GM15510 (cell line): ENCODE results near the gene RALBP1.

Experiments used
- POLR2A ChIP-seq: IDR thresholded peaks from 3 replicates; pipeline ENCODE4 v1.6.1; 2011; ENCODE audit warnings: borderline replicate concordance; ENCODE audit not compliant: insufficient read length; ENCODE audit errors: extremely low read depth

The RALBP1 gene

DNA sequence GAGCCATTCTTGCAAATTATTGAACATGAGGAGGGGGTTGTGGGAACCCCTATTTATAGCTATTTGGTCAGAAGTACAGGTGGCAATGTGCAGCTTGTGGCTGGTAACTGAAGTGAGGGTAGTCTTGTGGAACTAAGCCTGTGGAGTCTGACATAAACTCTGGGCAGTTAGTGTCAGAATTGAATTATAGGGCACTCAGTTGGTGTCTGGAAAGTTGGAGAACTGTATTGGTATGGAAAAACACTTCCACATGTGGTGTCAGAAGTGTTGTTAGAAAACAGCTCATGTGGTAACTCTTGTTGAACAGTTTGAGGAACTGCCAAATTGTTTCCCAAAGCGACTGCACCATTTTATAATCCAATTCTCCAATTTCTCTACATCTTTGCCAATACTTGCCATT is 7.5 kb downstream of the RALBP1 start:
- TF ChIP-seq POLR2A: no peak

DNA sequence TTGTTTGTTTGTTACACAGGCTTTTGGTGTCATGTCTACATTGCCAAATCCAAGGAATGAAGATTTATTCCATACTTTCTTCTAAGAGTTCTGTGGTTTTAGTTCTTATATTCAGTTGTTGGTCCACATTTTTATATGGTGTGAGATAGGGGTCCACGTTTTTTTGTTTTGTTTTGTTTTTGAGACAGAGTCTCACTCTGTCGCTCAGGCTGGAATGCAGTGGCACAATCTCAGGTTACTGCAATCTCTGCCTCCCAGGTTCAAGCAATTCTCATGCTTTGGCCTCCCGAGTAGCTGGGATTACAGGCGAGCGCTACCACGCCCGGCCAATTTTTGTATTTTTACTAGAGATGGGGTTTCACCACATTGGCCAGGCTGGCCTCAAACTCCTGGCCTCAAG is 8.2 kb downstream of the RALBP1 start:
- no peak for TF ChIP-seq POLR2A

DNA sequence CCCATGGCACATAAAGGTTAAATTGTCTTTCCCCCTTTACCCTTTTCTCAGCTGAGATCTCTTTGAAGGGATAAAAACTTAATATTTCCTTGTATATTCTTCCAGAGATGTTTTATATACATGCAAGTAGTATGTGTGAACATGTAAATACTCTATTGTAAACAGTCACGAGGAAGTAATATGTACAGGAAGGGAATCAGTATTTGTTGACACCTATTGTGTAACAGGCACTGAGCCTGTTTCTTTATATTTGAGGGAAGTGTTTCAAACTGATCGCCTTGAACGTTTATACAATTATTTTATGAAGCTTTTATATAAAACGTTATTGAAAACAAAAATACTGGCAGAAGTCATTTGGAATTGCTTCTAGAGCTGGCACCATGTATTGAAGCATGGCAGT is 13.2 kb downstream of the RALBP1 start:
- TF ChIP-seq POLR2A: no peak

DNA sequence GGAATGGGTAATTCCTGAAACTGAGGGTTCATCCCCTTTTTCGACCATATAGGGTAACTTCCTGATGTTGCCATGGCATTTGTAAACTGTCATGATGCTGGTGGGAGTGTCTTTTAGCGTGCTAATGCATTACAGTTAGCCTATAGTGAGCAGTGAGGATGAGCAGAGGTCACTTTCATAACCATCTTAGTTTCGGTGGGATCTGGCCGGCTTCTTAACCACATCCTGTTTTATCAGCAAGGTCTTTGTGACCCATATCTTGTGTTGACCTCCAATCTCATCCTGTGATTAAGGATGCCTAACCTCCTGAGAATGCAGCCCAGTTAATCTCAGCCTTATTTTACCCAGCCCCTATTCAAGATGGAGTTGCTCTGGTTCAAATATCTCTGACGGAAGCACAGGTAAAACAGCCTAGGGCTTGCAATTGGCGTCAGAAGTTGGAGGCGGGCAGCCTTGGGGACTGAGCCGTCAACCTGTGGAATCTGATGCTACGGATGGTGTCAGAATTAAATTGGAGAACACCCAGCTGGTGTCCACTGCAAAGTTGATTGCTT is 19.5 kb downstream of the RALBP1 start:
- no peak for TF ChIP-seq POLR2A

DNA sequence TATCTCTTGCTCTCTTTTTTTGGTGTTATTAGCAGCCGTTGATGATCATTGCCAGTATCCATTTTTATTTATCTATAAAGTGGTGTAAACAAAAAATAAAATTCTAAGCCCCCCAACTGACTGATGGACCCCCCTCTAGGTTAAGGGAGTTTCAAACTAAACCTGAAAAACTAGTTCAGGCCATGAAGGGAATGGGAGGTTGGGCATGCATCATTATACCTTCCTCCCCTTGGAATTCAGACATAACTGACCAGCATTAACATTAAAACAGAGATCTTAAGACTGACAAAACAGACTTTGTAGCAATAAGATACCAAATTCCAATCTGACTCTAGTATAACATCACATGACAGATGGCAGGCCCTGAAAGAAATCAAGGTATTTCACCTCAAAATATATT is 20.2 kb downstream of the RALBP1 start:
- TF ChIP-seq POLR2A: no peak

DNA sequence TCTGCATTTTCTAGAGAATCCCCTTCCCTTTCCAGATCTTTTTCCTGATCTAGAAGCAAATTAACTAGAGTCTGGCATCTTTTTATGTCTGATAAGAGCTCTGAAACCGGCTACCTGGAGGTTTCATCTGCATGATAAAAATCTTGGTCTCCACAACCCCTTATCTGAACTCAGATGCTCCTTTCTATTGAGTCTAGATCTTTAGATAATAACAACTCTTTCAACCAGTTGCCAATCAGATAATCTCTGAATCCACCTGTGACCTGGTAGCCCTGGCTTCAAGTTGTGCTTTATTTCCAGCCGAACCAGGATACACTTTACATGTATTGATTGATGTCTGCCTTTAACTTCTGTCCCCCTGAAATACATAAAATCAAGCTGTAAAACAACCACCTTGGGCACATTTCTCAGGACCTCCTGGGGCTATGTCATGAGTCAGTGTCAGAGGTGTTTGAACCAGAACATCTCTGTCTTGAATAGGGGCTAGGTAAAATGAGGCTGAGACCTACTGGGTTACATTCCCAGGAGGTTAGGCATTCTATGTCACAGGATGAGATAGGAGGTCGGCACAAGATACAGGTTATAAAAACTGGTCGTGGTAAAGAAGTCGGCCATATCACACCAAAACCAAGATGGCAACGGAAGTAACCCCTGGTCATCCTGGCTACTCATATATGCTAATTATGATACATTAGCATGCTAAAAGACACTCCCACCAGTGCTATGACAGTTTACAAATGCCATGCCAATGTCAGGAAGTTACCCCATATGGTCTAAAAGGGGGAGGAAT is 20.8 kb downstream of the RALBP1 start:
- TF ChIP-seq POLR2A: no peak

DNA sequence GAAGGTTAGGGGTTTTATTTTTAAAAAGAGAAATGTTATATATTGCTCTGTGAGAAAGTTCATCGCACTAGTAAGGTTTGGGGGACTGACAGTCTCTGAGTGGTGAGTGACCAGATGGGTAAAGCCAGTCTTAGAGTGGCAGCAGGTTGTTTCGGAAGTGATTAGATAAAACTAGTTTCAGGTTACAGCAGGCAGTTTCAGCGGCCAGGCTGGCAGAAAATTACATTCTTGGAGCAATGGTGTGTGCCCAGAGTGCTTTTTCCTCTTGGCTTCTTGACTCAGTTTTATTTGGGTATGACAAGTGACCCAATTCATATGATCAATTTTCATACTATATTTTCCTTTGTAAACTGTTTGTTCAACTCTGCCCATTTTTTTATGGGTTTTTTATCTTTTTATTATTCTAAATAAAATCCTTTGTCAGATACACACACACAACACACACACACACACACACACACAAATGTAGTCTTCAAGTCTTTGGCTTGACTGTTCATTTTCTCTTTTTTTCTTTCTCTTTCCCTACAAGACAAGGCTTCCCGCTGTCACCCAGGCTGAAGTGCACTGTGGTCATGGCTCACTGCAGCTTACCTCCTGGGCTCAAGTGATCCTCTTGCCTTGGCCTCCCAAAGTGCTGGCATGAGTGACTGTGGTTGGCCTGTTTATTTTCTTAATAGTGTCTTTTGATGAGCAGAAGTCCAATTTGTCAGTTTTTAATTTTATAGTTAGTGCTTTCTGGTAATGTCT is 30.9 kb downstream of the RALBP1 start:
- TF ChIP-seq POLR2A: no peak

DNA sequence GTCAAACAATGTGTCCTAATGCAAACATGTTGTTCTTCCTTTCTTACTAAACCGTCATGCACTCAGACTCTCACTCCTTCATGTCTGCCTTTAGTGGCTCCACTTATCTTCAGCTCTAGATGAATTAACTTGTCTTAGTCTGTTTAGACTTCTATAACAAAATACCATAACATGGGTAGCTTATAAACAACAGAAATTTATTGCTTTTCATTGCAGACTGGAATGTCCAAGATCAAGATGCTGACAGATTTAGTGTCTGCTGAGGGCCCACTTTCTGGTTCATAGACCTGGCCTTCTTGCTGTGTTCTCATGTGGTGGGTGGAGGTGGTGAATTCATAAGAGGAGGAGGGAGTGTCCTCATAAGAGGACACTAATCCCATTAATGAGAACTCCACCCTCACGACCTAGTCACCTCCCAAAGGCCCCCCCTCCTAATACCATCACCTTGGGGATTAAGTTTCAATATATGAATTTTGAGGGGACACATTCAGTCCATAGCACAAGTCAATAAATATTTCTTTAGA is 32.3 kb downstream of the RALBP1 start:
- TF ChIP-seq POLR2A: no peak

DNA sequence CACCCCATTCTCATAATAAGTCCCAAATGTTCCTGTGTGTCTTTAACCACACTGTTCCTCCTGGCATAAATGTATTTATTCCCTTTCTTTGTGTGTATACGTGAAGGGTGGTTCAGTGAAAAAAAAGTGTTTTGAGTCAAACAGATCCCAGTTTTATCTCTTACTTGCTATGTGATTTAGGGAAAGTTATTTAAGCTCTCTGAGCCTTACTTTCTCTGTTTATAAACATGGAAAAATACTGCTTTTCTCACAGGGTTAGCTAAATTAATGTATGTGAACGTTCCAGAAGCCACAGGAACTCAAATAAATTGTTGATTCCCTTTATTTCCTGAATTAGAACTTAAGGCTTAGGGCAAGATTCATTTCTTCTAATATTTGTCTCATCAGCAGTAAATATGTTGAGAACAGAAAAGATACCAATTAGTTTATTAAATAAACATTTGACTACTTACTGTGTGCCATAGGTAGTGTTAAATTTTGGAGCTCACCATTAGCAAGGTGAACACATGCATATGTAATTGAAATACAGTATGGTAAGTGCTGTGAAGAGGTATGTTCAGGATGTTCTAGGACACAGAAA is 33.2 kb downstream of the RALBP1 start:
- no peak for TF ChIP-seq POLR2A

DNA sequence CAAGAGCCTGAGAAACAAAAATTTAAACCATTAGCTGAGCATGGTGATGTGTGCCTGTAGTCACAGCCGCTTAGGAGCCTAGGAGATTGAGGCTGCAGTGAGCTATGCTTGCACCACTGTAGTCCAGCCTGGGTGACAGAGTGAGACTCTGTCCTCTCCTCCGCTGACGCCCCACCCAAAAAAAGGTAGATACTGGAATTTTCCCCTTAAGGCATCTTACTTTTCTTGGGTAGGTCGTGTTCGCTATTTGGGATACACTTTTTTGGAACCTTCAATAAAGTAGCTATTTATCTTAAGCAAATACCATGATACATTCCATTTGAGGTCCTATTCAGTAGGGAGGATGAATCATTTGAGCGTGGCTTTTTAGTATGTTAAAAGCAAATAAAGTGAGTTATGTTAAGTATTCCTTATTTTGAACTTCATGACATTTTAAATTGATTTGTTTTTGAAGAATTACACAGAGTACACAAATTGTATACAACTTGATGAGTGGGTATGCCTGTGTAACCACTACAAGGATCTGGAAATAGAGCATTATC is 38.7 kb downstream of the RALBP1 start:
- TF ChIP-seq POLR2A: no peak

DNA sequence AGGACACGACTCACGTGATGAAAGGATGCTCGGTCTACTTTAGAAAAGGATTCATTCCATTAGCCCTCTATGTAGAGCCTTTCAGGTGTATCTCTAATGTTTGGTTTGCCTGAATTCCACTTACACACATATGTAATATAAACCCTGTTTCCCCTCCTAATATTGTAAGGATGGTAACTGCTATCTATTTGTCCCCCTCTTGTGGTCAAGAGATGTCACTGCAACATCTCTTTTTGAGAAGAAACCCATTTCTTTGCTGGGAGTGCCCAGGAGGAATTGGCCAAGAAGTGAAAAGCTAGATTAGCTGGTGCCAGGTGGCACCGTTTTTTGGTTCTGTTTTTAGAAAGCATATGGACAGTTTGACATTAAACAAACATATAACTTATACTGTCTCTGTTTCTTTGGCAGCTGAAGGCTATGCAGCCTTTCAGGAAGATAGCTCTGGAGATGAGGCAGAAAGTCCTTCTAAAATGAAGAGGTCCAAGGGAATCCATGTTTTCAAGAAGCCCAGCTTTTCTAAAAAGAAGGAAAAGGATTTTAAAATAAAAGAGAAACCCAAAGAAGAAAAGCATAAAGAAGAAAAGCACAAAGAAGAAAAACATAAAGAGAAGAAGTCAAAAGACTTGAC is 41.2 kb downstream of the RALBP1 start:
- TF ChIP-seq POLR2A: no peak

DNA sequence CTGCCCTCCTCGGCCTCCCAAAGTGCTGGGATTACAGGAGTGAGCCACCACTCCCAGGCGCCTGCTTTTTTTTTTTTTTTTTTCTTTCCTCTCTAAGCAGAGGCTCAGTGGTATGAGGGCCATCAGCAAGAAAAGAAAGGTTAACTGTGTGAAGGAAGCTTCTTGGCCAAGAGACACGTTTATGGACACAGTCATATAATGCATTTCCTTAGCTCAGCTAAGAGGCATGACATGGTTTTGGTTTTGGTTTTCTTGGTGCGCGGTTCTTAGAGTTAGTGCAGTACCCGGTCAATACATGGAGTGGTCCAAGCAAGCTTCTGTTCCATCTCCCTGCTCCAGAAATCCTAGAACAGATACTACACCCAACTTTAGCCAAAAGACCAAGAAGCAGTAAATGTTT is 42.6 kb downstream of the RALBP1 start:
- TF ChIP-seq POLR2A: no peak

DNA sequence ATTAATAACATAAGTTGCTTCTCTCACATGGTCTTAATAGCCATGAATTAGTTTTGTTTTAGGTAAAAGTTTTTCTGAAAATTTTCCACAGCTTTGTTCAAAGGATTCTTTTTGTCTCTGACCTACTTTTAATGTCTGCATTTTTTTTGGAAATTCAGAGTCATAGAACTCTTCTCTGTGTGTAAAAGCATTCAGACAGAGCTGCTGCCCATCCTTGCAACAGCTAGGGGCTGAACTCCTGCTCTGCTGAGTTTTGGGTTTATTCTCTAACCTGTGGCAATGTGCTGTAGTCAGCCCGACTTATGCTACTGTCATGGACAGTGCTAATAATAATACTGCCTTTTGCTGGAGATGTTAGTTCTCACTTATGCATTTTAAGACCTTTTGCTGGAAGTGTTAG is 44.1 kb downstream of the RALBP1 start:
- TF ChIP-seq POLR2A: no peak

DNA sequence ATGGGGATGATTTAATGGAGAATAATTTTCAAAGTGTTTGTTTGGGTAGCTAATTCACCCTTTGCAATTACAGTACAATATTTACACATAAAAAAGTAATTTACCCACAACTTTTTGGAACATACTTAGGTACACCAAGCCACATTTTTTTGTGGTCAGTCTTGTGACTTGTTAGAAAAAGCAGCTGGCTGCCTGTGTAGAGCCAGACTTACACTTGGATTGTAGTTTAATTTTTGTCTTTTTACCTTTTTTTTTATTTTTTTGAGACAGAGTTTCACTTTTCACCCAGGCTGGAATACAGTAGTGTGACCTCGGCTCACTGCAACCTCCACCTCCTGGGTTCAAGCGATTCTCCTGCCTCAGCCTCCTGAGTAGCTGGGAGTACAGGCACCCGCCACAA is 45.4 kb downstream of the RALBP1 start:
- no peak for TF ChIP-seq POLR2A
